SIG-M5 (cell line): ENCODE results near the gene SLC39A6.
"Not testable (repeated sequence)": the region's sequence is repeated elsewhere in the genome, so short reads cannot be mapped to it uniquely, and the experiment has no call there.

Experiments used
- DNase-seq: peaks from one replicate; lab custom pipeline; 2025; lab: John Stamatoyannopoulos, UW

SLC39A6 gene

GRCh38 chr18:36099311-36099710, 29.8 kb downstream of the SLC39A6 start:
- DNase-seq: no peak

- DNase-seq: no peak
These were observed 32.2 kb downstream of the SLC39A6 start for GRCh38 chr18:36096955-36097354.

- DNase-seq: peak; percentile 5
These were observed 33.1 kb downstream of the SLC39A6 start for GRCh38 chr18:36095936-36096519.

GRCh38 chr18:36094431-36094830, 34.7 kb downstream of the SLC39A6 start:
- DNase-seq: no peak

- DNase-seq: not testable (repeated sequence)
These were observed 37.0 kb downstream of the SLC39A6 start for GRCh38 chr18:36092116-36092515.

GRCh38 chr18:36089001-36089400, 40.1 kb downstream of the SLC39A6 start:
- DNase-seq: no peak

- DNase-seq: no peak
These were observed 40.9 kb downstream of the SLC39A6 start for GRCh38 chr18:36088256-36088655.

GRCh38 chr18:36086186-36086585, 43.0 kb downstream of the SLC39A6 start:
- no peak for DNase-seq

- DNase-seq: no peak
These were observed 43.9 kb downstream of the SLC39A6 start for GRCh38 chr18:36085195-36085594.

- DNase-seq: no peak
These were observed 45.4 kb downstream of the SLC39A6 start for GRCh38 chr18:36083729-36084128.

GRCh38 chr18:36081118-36081517, 48.0 kb downstream of the SLC39A6 start:
- not testable (repeated sequence) for DNase-seq

- no peak for DNase-seq
These were observed 50.2 kb downstream of the SLC39A6 start for GRCh38 chr18:36078751-36079529.

GRCh38 chr18:36077764-36078163, 51.4 kb downstream of the SLC39A6 start:
- DNase-seq: not testable (repeated sequence)

GRCh38 chr18:36075862-36076587, 53.1 kb downstream of the SLC39A6 start:
- DNase-seq: peak; percentile 58

GRCh38 chr18:36074435-36074834, 54.7 kb downstream of the SLC39A6 start:
- no peak for DNase-seq

GRCh38 chr18:36073676-36074075, 55.5 kb downstream of the SLC39A6 start:
- DNase-seq: no peak

GRCh38 chr18:36072406-36072805, 56.7 kb downstream of the SLC39A6 start:
- not testable (repeated sequence) for DNase-seq

GRCh38 chr18:36067055-36067957, 61.8 kb downstream of the SLC39A6 start, which contains the start of gene RPRD1A:
TSS of gene RPRD1A (minus strand) at chr18:36067559. CDS start at chr18:36067404, 155 bp downstream.
- peak; percentile 74 for DNase-seq

- DNase-seq: no peak
These were observed 62.5 kb downstream of the SLC39A6 start for GRCh38 chr18:36066686-36067054.

- DNase-seq: no peak
These were observed 63.1 kb downstream of the SLC39A6 start for GRCh38 chr18:36066001-36066400.

- DNase-seq: not testable (repeated sequence)
These were observed 64.4 kb downstream of the SLC39A6 start for GRCh38 chr18:36064809-36065079.
